ENCODE measurements around the gene C14orf132.

Gene C14orf132

GRCh38 chr14:96081224-96081623 is 42.1 kb downstream of the C14orf132 start:
- peaks cover 25% of the 10 kb centered on the region for H3K4me1 ChIP-seq (ENCODE audit: low read depth, poor library complexity, severe bottlenecking)
- H3K4me3 ChIP-seq (IDR thresholded peaks at IDR 0.05; ENCODE audit: insufficient read depth, low read depth, low read length): no peak overlapping the region
- H3K27ac ChIP-seq: no peak overlapping the region
- H2AFZ ChIP-seq (ENCODE audit: low read depth): no peak overlapping the region
- TF ChIP-seq CTCF (conservative IDR thresholded peaks at IDR 0.05; ENCODE audit: low read depth, low read length): no peak
- no peaks in the 10 kb centered on the region for H3K79me2 ChIP-seq (ENCODE audit: insufficient read depth, low read depth)
- no peaks in the 10 kb centered on the region for H3K36me3 ChIP-seq (ENCODE audit: insufficient read depth)
- H3K27me3 ChIP-seq (ENCODE audit: insufficient read depth, low read depth): no peaks in the 10 kb centered on the region
- no peak overlapping the region for H3K9ac ChIP-seq
- no peaks in the 10 kb centered on the region for H4K20me1 ChIP-seq (ENCODE audit: insufficient read depth)
- H3K4me2 ChIP-seq: no peak overlapping the region

GRCh38 chr14:96081767-96082400 is 42.7 kb downstream of the C14orf132 start:
- H3K4me1 ChIP-seq (ENCODE audit: low read depth, poor library complexity, severe bottlenecking): peaks cover 25% of the 10 kb centered on the region
- TF ChIP-seq CTCF (conservative IDR thresholded peaks at IDR 0.05; ENCODE audit: low read depth, low read length): no peak
- no peak overlapping the region for H2AFZ ChIP-seq (ENCODE audit: low read depth)
- no peak overlapping the region for H3K9ac ChIP-seq
- no peaks in the 10 kb centered on the region for H3K36me3 ChIP-seq (ENCODE audit: insufficient read depth)
- no peak overlapping the region for H3K4me2 ChIP-seq
- H3K79me2 ChIP-seq (ENCODE audit: insufficient read depth, low read depth): no peaks in the 10 kb centered on the region
- no peaks in the 10 kb centered on the region for H4K20me1 ChIP-seq (ENCODE audit: insufficient read depth)
- no peak overlapping the region for H3K27ac ChIP-seq
- H3K27me3 ChIP-seq (ENCODE audit: insufficient read depth, low read depth): no peaks in the 10 kb centered on the region
- no peak overlapping the region for H3K4me3 ChIP-seq (IDR thresholded peaks at IDR 0.05; ENCODE audit: insufficient read depth, low read depth, low read length)

- Histone ChIP-seq H3K27me3 (ENCODE audit: insufficient read depth, low read depth) (no peaks in the 10 kb centered on the region), H4K20me1 (ENCODE audit: insufficient read depth) (no peaks in the 10 kb centered on the region), H3K36me3 (ENCODE audit: insufficient read depth) (no peaks in the 10 kb centered on the region), H3K79me2 (ENCODE audit: insufficient read depth, low read depth) (no peaks in the 10 kb centered on the region), H3K27ac (no peak overlapping the region), H3K4me2 (no peak overlapping the region), H2AFZ (ENCODE audit: low read depth) (no peak overlapping the region), H3K4me1 (ENCODE audit: low read depth, poor library complexity, severe bottlenecking) (peaks cover 17% of the 10 kb centered on the region), H3K9ac (no peak overlapping the region), H3K4me3 (IDR thresholded peaks at IDR 0.05; ENCODE audit: insufficient read depth, low read depth, low read length) (no peak overlapping the region)
- TF ChIP-seq CTCF (conservative IDR thresholded peaks at IDR 0.05; ENCODE audit: low read depth, low read length): no peak
These were observed 43.5 kb downstream of the C14orf132 start for GRCh38 chr14:96082420-96083300.

- no peaks in the 10 kb centered on the region for H4K20me1 ChIP-seq (ENCODE audit: insufficient read depth)
- H3K4me2 ChIP-seq: no peak overlapping the region
- no peak overlapping the region for H3K4me3 ChIP-seq (IDR thresholded peaks at IDR 0.05; ENCODE audit: insufficient read depth, low read depth, low read length)
- H3K27ac ChIP-seq: no peak overlapping the region
- H3K9ac ChIP-seq: no peak overlapping the region
- TF ChIP-seq CTCF (conservative IDR thresholded peaks at IDR 0.05; ENCODE audit: low read depth, low read length): no peak
- no peak overlapping the region for H2AFZ ChIP-seq (ENCODE audit: low read depth)
- no peaks in the 10 kb centered on the region for H3K79me2 ChIP-seq (ENCODE audit: insufficient read depth, low read depth)
- no peaks in the 10 kb centered on the region for H3K27me3 ChIP-seq (ENCODE audit: insufficient read depth, low read depth)
- peaks cover 6% of the 10 kb centered on the region for H3K4me1 ChIP-seq (ENCODE audit: low read depth, poor library complexity, severe bottlenecking)
- H3K36me3 ChIP-seq (ENCODE audit: insufficient read depth): no peaks in the 10 kb centered on the region
These were observed 44.6 kb downstream of the C14orf132 start for GRCh38 chr14:96083667-96084320.

Data from KMS-11 (cell line).